Uterus (tissue), 4 donors: ENCODE data around the gene PDP2. TPM values are rescaled to one million over a fixed set of nuclear protein-coding genes. Genes with fewer than 3 reads are reported as not detected.

ENCODE experiments used
- DNase-seq, 2 donors: peaks; one replicate each; pipeline ENCODE4 v3.0.0-alpha.2; 2019 to 2020
- H3K27ac ChIP-seq, 2 donors: fragments of 200-600 bp; sonication (generic); 1 replicate in 1 of 2; 2 replicates in 1 of 2; pipeline ENCODE4 v1.5.1; 2016 to 2018
- H3K27me3 ChIP-seq, 2 donors: fragments of 200-600 bp; sonication (generic); one replicate each; pipeline ENCODE4 v1.5.1; 2018 to 2019; ENCODE audit warnings: control low read depth in 1 of 2
- H3K36me3 ChIP-seq, 2 donors: fragments of 200-600 bp; sonication (generic); one replicate each; pipeline ENCODE4 v1.5.1; 2019; ENCODE audit warnings: control low read depth in 1 of 2
- H3K4me1 ChIP-seq, 2 donors: fragments of 200-600 bp; sonication (generic); one replicate each; pipeline ENCODE4 v1.5.1; 2018 to 2019; ENCODE audit warnings: control low read depth in 1 of 2
- H3K4me3 ChIP-seq, 2 donors: fragments of 200-600 bp; sonication (generic); 1 replicate in 1 of 2; 2 replicates in 1 of 2; pipeline ENCODE4 v1.5.1; 2018 to 2019; ENCODE audit warnings: mild to moderate bottlenecking in 1 of 2
- H3K9me3 ChIP-seq, 2 donors: fragments of 200-600 bp; sonication (generic); one replicate each; pipeline ENCODE4 v1.5.1; 2019; ENCODE audit warnings: control low read depth in 1 of 2
- CTCF ChIP-seq, 4 experiments: fragments of 200-600 bp in 2 of 4; fragments of 450-650 bp in 2 of 4; sonication (generic) in 2 of 4; IDR thresholded peaks; one replicate each; pipeline ENCODE4 v1.5.1; 2016 to 2019; ENCODE audit warnings: antibody characterized with exemption in 4 of 4, mild to moderate bottlenecking in 2 of 4, moderate library complexity in 1 of 4
- POLR2A ChIP-seq, 2 donors: fragments of 450-650 bp; IDR thresholded peaks; one replicate each; pipeline ENCODE4 v1.6.1; 2016; ENCODE audit warnings: antibody characterized with exemption in 2 of 2, mild to moderate bottlenecking in 1 of 2, moderate library complexity in 1 of 2
- intact Hi-C: fragments of 100-400 bp; cut with DNase I; formaldehyde crosslinking; loops from one replicate; pipeline ENCODE4 v1.15.1; 2023; ENCODE audit warnings: low total_unique reads
- total RNA-seq, 4 donors: library from RNA; depleted of rRNA in 3 of 4; stranded (reverse); fragments of >200 nt in 3 of 4; gene quantifications; one replicate each; pipeline versions ENCODE4 v1.1.0 to v1.2.4, GENCODE V29; 2014 to 2023
- donor health status: DM: yes; HTN: yes; CAD: no.

The PDP2 gene
- total RNA-seq, 4 donors from 2014 or later: 0.77 to 20.5 (median 6.3) TPM

- no peak for DNase-seq
- Histone ChIP-seq H3K4me3 (no peak overlapping the region), H3K27ac (no peak overlapping the region), H3K36me3 (no peaks in the 10 kb centered on the region), H3K4me1 (peaks cover 0 to 13% of the 10 kb centered on the region in 2 donors), H3K27me3 (peaks cover 4 to 9% of the 10 kb centered on the region in 2 donors), H3K9me3 (no peaks in the 10 kb centered on the region)
- no peak for TF ChIP-seq POLR2A (IDR thresholded peaks at IDR 0.05)
- no peak for TF ChIP-seq CTCF (IDR thresholded peaks at IDR 0.05)
- intact Hi-C loops: no loop called here
Observed at GRCh38 chr16:66840883-66841282, 39.4 kb upstream of the PDP2 start.

- intact Hi-C loops: no loop called here
- Histone ChIP-seq H3K9me3 (no peaks in the 10 kb centered on the region), H3K4me1 (peaks cover 0 to 13% of the 10 kb centered on the region in 2 donors), H3K27ac (no peak overlapping the region), H3K27me3 (peaks cover 4 to 9% of the 10 kb centered on the region in 2 donors), H3K4me3 (no peak overlapping the region), H3K36me3 (no peaks in the 10 kb centered on the region)
- TF ChIP-seq POLR2A (IDR thresholded peaks at IDR 0.05) (no peak), CTCF (IDR thresholded peaks at IDR 0.05) (no peak)
- no peak for DNase-seq
Observed at GRCh38 chr16:66841366-66841765, 38.9 kb upstream of the PDP2 start.

GRCh38 chr16:66842765-66843164 lies 37.5 kb upstream of the PDP2 start:
- Histone ChIP-seq H3K4me3 (no peak overlapping the region), H3K27me3 (peaks cover 4 to 9% of the 10 kb centered on the region in 2 donors), H3K36me3 (no peaks in the 10 kb centered on the region), H3K4me1 (peaks cover 0 to 13% of the 10 kb centered on the region in 2 donors), H3K27ac (no peak overlapping the region), H3K9me3 (no peaks in the 10 kb centered on the region)
- no peak for DNase-seq
- TF ChIP-seq CTCF (IDR thresholded peaks at IDR 0.05) (no peak), POLR2A (IDR thresholded peaks at IDR 0.05) (no peak)
- intact Hi-C loops: no loop called here

GRCh38 chr16:66843191-66843590 lies 37.1 kb upstream of the PDP2 start:
- H3K4me1 ChIP-seq: peaks cover 0 to 13% of the 10 kb centered on the region in 2 donors
- intact Hi-C loops: no loop called here
- H3K27me3 ChIP-seq: peaks cover 4 to 9% of the 10 kb centered on the region in 2 donors
- H3K36me3 ChIP-seq: no peaks in the 10 kb centered on the region
- no peak overlapping the region for H3K27ac ChIP-seq
- no peak for DNase-seq
- H3K4me3 ChIP-seq: no peak overlapping the region
- no peak for TF ChIP-seq POLR2A (IDR thresholded peaks at IDR 0.05)
- no peak for TF ChIP-seq CTCF (IDR thresholded peaks at IDR 0.05)
- no peaks in the 10 kb centered on the region for H3K9me3 ChIP-seq

- H3K27me3 ChIP-seq: peaks cover 4 to 9% of the 10 kb centered on the region in 2 donors
Observed at GRCh38 chr16:66844009-66844341, 36.3 kb upstream of the PDP2 start.

More at GRCh38 chr16:66844009-66844341, 36.3 kb upstream of the PDP2 start:
- intact Hi-C loops: no loop called here
- Histone ChIP-seq H3K27ac (no peak overlapping the region), H3K36me3 (no peaks in the 10 kb centered on the region), H3K9me3 (no peaks in the 10 kb centered on the region), H3K4me1 (peaks cover 0 to 13% of the 10 kb centered on the region in 2 donors), H3K4me3 (peak overlapping the region in 1 of 2 donors; percentile 0)
- peak in 1 of 2 donors; percentile 10 for DNase-seq
- TF ChIP-seq CTCF (IDR thresholded peaks at IDR 0.05) (no peak), POLR2A (IDR thresholded peaks at IDR 0.05) (no peak)
